K562 (cell line): ENCODE measurements around the gene TBATA. TPM values are rescaled to one million over a fixed set of nuclear protein-coding genes. Genes with fewer than 3 reads are reported as not detected.
A peak's percentile ranks its signal among the peaks of the same experiment; 100 is the strongest.

ENCODE experiments used
- ARID1B ChIP-seq: fragments of 450-650 bp; IDR thresholded peaks from 2 replicates; pipeline ENCODE4 v1.6.1; 2016; ENCODE audit warnings: antibody characterized with exemption, mild to moderate bottlenecking, inconsistent platforms
- ARNT ChIP-seq, 2 experiments: fragments of 450-650 bp; IDR thresholded peaks; 2 replicates each; pipeline ENCODE4 v1.6.1; 2016; ENCODE audit warnings: mild to moderate bottlenecking in 1 of 2
- CHD2 ChIP-seq: IDR thresholded peaks from 2 replicates; pipeline ENCODE4 v1.6.1; 2011; ENCODE audit warnings: low read depth, low read length
- E2F8 ChIP-seq: fragments of 450-650 bp; IDR thresholded peaks from 2 replicates; pipeline ENCODE4 v1.7.1; 2018; ENCODE audit warnings: mild to moderate bottlenecking, low read depth; ENCODE audit not compliant: partially characterized antibody
- EP400 ChIP-seq: fragments of 450-650 bp; IDR thresholded peaks from 2 replicates; pipeline ENCODE4 v1.6.1; 2017; ENCODE audit warnings: antibody characterized with exemption, mild to moderate bottlenecking, moderate library complexity
- LEF1 ChIP-seq: fragments of 450-650 bp; IDR thresholded peaks from 2 replicates; pipeline ENCODE4 v1.6.1; 2016; ENCODE audit warnings: mild to moderate bottlenecking
- MTA1 ChIP-seq: fragments of 450-650 bp; IDR thresholded peaks from 2 replicates; pipeline ENCODE4 v1.6.1; 2017; ENCODE audit warnings: borderline replicate concordance
- NEUROD1 ChIP-seq: fragments of 150-350 bp; IDR thresholded peaks from 2 replicates; pipeline ENCODE4 v1.6.1; 2014; ENCODE audit warnings: borderline replicate concordance, low read length, low read depth; ENCODE audit not compliant: partially characterized antibody
- NFATC3 ChIP-seq: fragments of 450-650 bp; IDR thresholded peaks from 2 replicates; pipeline ENCODE4 v1.6.1; 2017; ENCODE audit warnings: mild to moderate bottlenecking
- PHTF2 ChIP-seq: fragments of 250-450 bp; sonication (Bioruptor Pico); IDR thresholded peaks from 2 replicates; pipeline ENCODE4 v1.5.0; 2021; ENCODE audit warnings: mild to moderate bottlenecking
- POLR2AphosphoS5 ChIP-seq: IDR thresholded peaks from 2 replicates; pipeline ENCODE4 v1.6.1; 2011; ENCODE audit warnings: mild to moderate bottlenecking, low read depth, low read length, moderate library complexity; ENCODE audit not compliant: control insufficient read depth, insufficient read depth
- RB1 ChIP-seq: fragments of 450-650 bp; IDR thresholded peaks from 2 replicates; pipeline ENCODE4 v1.6.1; 2017; ENCODE audit warnings: low read depth, mild to moderate bottlenecking
- RCOR1 ChIP-seq, 2 experiments: IDR thresholded peaks; 2 replicates each; pipeline ENCODE4 v1.6.1; 2012; ENCODE audit warnings: low read depth in 2 of 2, low read length in 2 of 2, borderline replicate concordance in 1 of 2, improper control_type of control experiment in 1 of 2
- SAFB ChIP-seq: fragments of 200-400 bp; formaldehyde crosslinking; IDR thresholded peaks from 2 replicates; pipeline ENCODE4 v1.6.1; 2017; ENCODE audit warnings: low read depth, low read length, borderline replicate concordance
- SIN3A ChIP-seq, 2 experiments: fragments of 150-350 bp in 1 of 2; IDR thresholded peaks; 2 replicates each; pipeline ENCODE4 v1.6.1; 2011 to 2016; ENCODE audit warnings: borderline replicate concordance in 2 of 2, low read depth in 2 of 2, low read length in 2 of 2, mild to moderate bottlenecking in 2 of 2, moderate library complexity in 2 of 2; ENCODE audit not compliant: control insufficient read depth in 1 of 2
- SMARCA4 ChIP-seq: fragments of 450-650 bp; IDR thresholded peaks from 2 replicates; pipeline ENCODE4 v1.6.1; 2016
- SNRNP70 ChIP-seq: fragments of 200-400 bp; formaldehyde crosslinking; optimal IDR thresholded peaks from 2 replicates; pipeline ENCODE3; 2017; ENCODE audit warnings: low read depth, low read length
- TARDBP ChIP-seq: fragments of 450-650 bp; IDR thresholded peaks from 2 replicates; pipeline ENCODE4 v1.6.1; 2016
- TRIM28 ChIP-seq: fragments of 450-650 bp; IDR thresholded peaks from 2 replicates; pipeline ENCODE4 v1.6.1; 2017
- polyA plus RNA-seq, 8 experiments: library from polyadenylated mRNA; depleted of rRNA in 4 of 8; stranded (reverse) in 5 of 8; unstranded in 3 of 8; fragments of >200 nt; fragmentation: Nextera tagmentation in 2 of 8; fragmentation: Illumina TruSeq in 1 of 8; extraction: Ambion mirVana in 2 of 8; extraction: Trizol in 1 of 8; gene quantifications; 2 replicates each; pipeline versions ENCODE4 v1.2.1 to v1.2.3, GENCODE V29; 2011 to 2014; ENCODE audit warnings: inconsistent platforms in 1 of 8, missing spikeins in 1 of 8
- total RNA-seq, 7 experiments: library from RNA; depleted of rRNA in 6 of 7; stranded (reverse); fragments of >200 nt in 6 of 7; fragmentation: Illumina TruSeq in 2 of 7; extraction: Trizol in 2 of 7; gene quantifications; 2 replicates each; pipeline versions ENCODE4 v1.2.1 to v1.2.3, GENCODE V29; 2011 to 2021; ENCODE audit warnings: low replicate concordance in 1 of 7
- TF ChIP-seq, protein P1 (sequence below): fragments of 150-350 bp; IDR thresholded peaks from 2 replicates; pipeline ENCODE4 v1.6.1; 2014; ENCODE audit warnings: low read depth, mild to moderate bottlenecking, low read length, borderline replicate concordance
- TF ChIP-seq, protein P2 (sequence below): sonication (generic); formaldehyde crosslinking; IDR thresholded peaks from 2 replicates; pipeline ENCODE4 v1.8.0; 2022; ENCODE audit warnings: missing genetic modification reagents, mild to moderate bottlenecking, moderate library complexity, borderline replicate concordance

Gene TBATA
- total and polyA plus RNA-seq, 9 of the 15 experiments (the other 6 are each of a cell fraction or from before 2014, with no cell fraction given), result not detected

DNA sequence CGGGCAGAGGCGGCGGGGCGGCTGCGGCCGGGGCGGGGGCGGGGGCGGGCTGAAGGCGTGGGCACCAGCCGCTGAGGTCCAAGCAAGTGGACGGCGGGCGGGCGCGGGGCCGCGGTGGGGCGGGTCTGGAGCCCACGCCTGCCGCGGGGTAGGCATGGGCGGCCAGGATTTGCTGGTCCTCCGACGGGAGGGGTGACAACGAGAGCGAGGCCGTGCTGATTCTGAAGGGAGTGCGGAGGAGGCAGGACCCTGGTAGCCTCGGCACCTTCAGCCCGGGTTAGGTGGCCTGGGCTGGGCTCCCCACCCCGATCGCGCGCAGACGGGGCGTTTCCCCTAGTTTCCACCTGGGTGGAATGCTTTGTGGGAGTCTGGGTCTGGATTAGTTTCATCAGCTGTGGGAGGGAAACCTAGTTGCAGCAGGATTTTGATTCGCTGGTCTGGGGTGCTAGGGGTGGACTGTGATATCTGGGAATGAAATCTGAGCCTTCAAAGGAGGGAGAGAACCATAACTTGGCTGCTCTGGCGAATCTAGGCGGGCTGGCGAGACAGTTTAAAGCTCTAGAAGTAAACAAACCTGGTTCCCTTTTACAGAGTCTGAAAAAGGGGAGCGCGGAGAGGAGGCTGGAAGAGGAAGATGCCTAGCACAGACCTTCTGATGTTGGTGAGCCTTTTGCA is 31.2 kb upstream of the TBATA start (continued):
- no peak for TF ChIP-seq TRIM28
- TF ChIP-seq, protein P1, sequence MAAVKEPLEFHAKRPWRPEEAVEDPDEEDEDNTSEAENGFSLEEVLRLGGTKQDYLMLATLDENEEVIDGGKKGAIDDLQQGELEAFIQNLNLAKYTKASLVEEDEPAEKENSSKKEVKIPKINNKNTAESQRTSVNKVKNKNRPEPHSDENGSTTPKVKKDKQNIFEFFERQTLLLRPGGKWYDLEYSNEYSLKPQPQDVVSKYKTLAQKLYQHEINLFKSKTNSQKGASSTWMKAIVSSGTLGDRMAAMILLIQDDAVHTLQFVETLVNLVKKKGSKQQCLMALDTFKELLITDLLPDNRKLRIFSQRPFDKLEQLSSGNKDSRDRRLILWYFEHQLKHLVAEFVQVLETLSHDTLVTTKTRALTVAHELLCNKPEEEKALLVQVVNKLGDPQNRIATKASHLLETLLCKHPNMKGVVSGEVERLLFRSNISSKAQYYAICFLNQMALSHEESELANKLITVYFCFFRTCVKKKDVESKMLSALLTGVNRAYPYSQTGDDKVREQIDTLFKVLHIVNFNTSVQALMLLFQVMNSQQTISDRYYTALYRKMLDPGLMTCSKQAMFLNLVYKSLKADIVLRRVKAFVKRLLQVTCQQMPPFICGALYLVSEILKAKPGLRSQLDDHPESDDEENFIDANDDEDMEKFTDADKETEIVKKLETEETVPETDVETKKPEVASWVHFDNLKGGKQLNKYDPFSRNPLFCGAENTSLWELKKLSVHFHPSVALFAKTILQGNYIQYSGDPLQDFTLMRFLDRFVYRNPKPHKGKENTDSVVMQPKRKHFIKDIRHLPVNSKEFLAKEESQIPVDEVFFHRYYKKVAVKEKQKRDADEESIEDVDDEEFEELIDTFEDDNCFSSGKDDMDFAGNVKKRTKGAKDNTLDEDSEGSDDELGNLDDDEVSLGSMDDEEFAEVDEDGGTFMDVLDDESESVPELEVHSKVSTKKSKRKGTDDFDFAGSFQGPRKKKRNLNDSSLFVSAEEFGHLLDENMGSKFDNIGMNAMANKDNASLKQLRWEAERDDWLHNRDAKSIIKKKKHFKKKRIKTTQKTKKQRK, result no peak
- peak; percentile 37; the same call in 1 of the 2 replicates for TF ChIP-seq SMARCA4
- no peak for TF ChIP-seq PHTF2 (CRISPR knock-in tag)
- peak; percentile 72 for TF ChIP-seq TARDBP
- peak; percentile 29 for TF ChIP-seq E2F8
- peak; percentile 48 for TF ChIP-seq NEUROD1
- no peak for TF ChIP-seq POLR2AphosphoS5
- TF ChIP-seq ARID1B, result peak; percentile 16; the same call in 1 of the 2 replicates
- TF ChIP-seq SAFB, result 0 out of 2 replicates have a peak, but pooled peaks have one; percentile 10
- peak; percentile 74; the same call in 1 of the 2 replicates for TF ChIP-seq MTA1
- TF ChIP-seq SNRNP70, result no peak
- peak; percentile 66 for TF ChIP-seq EP400
- peak in 1 of 2 experiments; percentile 66; a peak in 2 of 4 replicates for TF ChIP-seq RCOR1 (IDR thresholded peaks at IDR 0.05; ENCODE audit: borderline replicate concordance in 1 of 2, low read depth in 2 of 2, low read length in 2 of 2)
- TF ChIP-seq RB1, result peak; percentile 36; the same call in 1 of the 2 replicates
- TF ChIP-seq LEF1, result peak; percentile 52; the same call in 1 of the 2 replicates
- peak; percentile 51; the same call in 1 of the 2 replicates for TF ChIP-seq NFATC3
- TF ChIP-seq ARNT (IDR thresholded peaks at IDR 0.05), result peak in 1 of 2 experiments; percentile 33; a peak in 1 of 4 replicates
- no peak for TF ChIP-seq CHD2
- TF ChIP-seq SIN3A (IDR thresholded peaks at IDR 0.05; ENCODE audit: borderline replicate concordance in 2 of 2, control insufficient read depth in 1 of 2, low read depth in 2 of 2, low read length in 2 of 2), result 0 out of 4 replicates have a peak, but pooled peaks of 1 of the 2 experiments have one; percentile 25
- TF ChIP-seq, protein P2, sequence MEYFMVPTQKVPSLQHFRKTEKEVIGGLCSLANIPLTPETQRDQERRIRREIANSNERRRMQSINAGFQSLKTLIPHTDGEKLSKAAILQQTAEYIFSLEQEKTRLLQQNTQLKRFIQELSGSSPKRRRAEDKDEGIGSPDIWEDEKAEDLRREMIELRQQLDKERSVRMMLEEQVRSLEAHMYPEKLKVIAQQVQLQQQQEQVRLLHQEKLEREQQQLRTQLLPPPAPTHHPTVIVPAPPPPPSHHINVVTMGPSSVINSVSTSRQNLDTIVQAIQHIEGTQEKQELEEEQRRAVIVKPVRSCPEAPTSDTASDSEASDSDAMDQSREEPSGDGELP (CRISPR knock-in tag), result peak; percentile 82
